H9 (cell line): Measurements from ENCODE around the gene KISS1R. TPM values are rescaled to one million over a fixed set of nuclear protein-coding genes. Genes with fewer than 3 reads are reported as not detected.
"Not testable (repeated sequence)": the region's sequence is repeated elsewhere in the genome, so short reads cannot be mapped to it uniquely, and the experiment has no call there.

ENCODE experiments used
- DNase-seq: peaks from one replicate; pipeline ENCODE4 v3.0.0-alpha.2; 2017
- H2AFZ ChIP-seq: one replicate; pipeline ENCODE4 v1.6.1; 2013; ENCODE audit warnings: mild to moderate bottlenecking, low read length, control low read depth, moderate library complexity
- H2AK5ac ChIP-seq: 2 replicates; pipeline ENCODE4 v1.6.1; 2013; ENCODE audit warnings: low read length, control low read depth, mixed read lengths; ENCODE audit not compliant: insufficient read length
- H2BK120ac ChIP-seq: one replicate; pipeline ENCODE4 v1.6.1; 2013; ENCODE audit warnings: low read depth, mild to moderate bottlenecking, low read length, control low read depth, inconsistent platforms; ENCODE audit not compliant: poor library complexity, severe bottlenecking
- H2BK12ac ChIP-seq: 2 replicates; pipeline ENCODE4 v1.6.1; 2013; ENCODE audit warnings: low read length, control low read depth, mixed read lengths, low read depth; ENCODE audit not compliant: insufficient read length
- H2BK15ac ChIP-seq: 2 replicates; pipeline ENCODE4 v1.6.1; 2013; ENCODE audit warnings: low read depth, low read length, control low read depth
- H2BK20ac ChIP-seq: one replicate; pipeline ENCODE4 v1.6.1; 2013; ENCODE audit warnings: low read depth, mild to moderate bottlenecking, low read length, control low read depth, inconsistent platforms; ENCODE audit not compliant: poor library complexity, severe bottlenecking
- H2BK5ac ChIP-seq: 2 replicates; pipeline ENCODE4 v1.6.1; 2013; ENCODE audit warnings: low read length, control low read depth, mixed read lengths; ENCODE audit not compliant: insufficient read length
- H3K14ac ChIP-seq: 2 replicates; pipeline ENCODE4 v1.6.1; 2013; ENCODE audit warnings: low read length, control low read depth; ENCODE audit not compliant: insufficient read depth
- H3K18ac ChIP-seq: 2 replicates; pipeline ENCODE4 v1.6.1; 2013; ENCODE audit warnings: low read depth, mild to moderate bottlenecking, mixed read lengths, low read length, control low read depth; ENCODE audit not compliant: insufficient read length
- H3K23ac ChIP-seq: 2 replicates; pipeline ENCODE4 v1.6.1; 2013; ENCODE audit warnings: low read length, control low read depth, mixed read lengths, low read depth; ENCODE audit not compliant: insufficient read length
- H3K23me2 ChIP-seq: 2 replicates; pipeline ENCODE4 v1.6.1; 2013; ENCODE audit warnings: low read depth, mild to moderate bottlenecking, mixed read lengths, low read length, control low read depth; ENCODE audit not compliant: insufficient read length, poor library complexity, severe bottlenecking
- H3K27ac ChIP-seq: 2 replicates; pipeline ENCODE4 v1.5.1; 2013; ENCODE audit warnings: low read length, control low read depth, mixed read lengths, low read depth; ENCODE audit not compliant: insufficient read length
- H3K27me3 ChIP-seq: 2 replicates; pipeline ENCODE4 v1.6.1; 2013; ENCODE audit warnings: low read length, control low read depth, inconsistent platforms; ENCODE audit not compliant: insufficient read depth
- H3K4ac ChIP-seq: 2 replicates; pipeline ENCODE4 v1.6.1; 2013; ENCODE audit warnings: low read depth, mild to moderate bottlenecking, control low read depth, inconsistent platforms, low read length, moderate library complexity
- H3K4me1 ChIP-seq: 2 replicates; pipeline ENCODE4 v1.6.1; 2013; ENCODE audit warnings: low read length, control low read depth, inconsistent platforms; ENCODE audit not compliant: insufficient read depth
- H3K4me2 ChIP-seq: 2 replicates; pipeline ENCODE4 v1.6.1; 2013; ENCODE audit warnings: low read length, control low read depth, mixed read lengths; ENCODE audit not compliant: insufficient read length, insufficient read depth
- H3K56ac ChIP-seq: 2 replicates; pipeline ENCODE4 v1.6.1; 2013; ENCODE audit warnings: low read depth, mild to moderate bottlenecking, mixed read lengths, low read length, control low read depth; ENCODE audit not compliant: insufficient read length
- H3K79me1 ChIP-seq: 2 replicates; pipeline ENCODE4 v1.6.1; 2013; ENCODE audit warnings: low read depth, mild to moderate bottlenecking, moderate library complexity, low read length, control low read depth, inconsistent platforms; ENCODE audit not compliant: insufficient read depth, poor library complexity, severe bottlenecking
- H3K79me2 ChIP-seq: 2 replicates; pipeline ENCODE4 v1.6.1; 2013; ENCODE audit warnings: low read length, control low read depth, inconsistent platforms; ENCODE audit not compliant: insufficient read depth
- H3K9ac ChIP-seq: 2 replicates; pipeline ENCODE4 v1.6.1; 2013; ENCODE audit warnings: low read length, control low read depth, mixed read lengths; ENCODE audit not compliant: insufficient read length; ENCODE audit errors: extremely low read depth
- H3K9me3 ChIP-seq: one replicate; pipeline ENCODE4 v1.6.1; 2013; ENCODE audit warnings: low read depth, low read length, inconsistent platforms; ENCODE audit not compliant: control insufficient read depth
- H3T11ph ChIP-seq: one replicate; pipeline ENCODE4 v1.6.1; 2013; ENCODE audit warnings: mild to moderate bottlenecking, low read length, control low read depth, inconsistent platforms
- H4K20me1 ChIP-seq: one replicate; pipeline ENCODE4 v1.6.1; 2013; ENCODE audit not compliant: control insufficient read depth, insufficient read length, insufficient read depth
- H4K5ac ChIP-seq: 2 replicates; pipeline ENCODE4 v1.6.1; 2013; ENCODE audit warnings: low read depth, mild to moderate bottlenecking, mixed read lengths, low read length, control low read depth; ENCODE audit not compliant: insufficient read length
- H4K8ac ChIP-seq: replicated peaks from 2 replicates; pipeline ENCODE4 v1.6.1; 2013; ENCODE audit warnings: low read length, control low read depth, mixed read lengths, low read depth; ENCODE audit not compliant: insufficient read length
- H4K91ac ChIP-seq: 2 replicates; pipeline ENCODE4 v1.6.1; 2013; ENCODE audit warnings: low read depth, mild to moderate bottlenecking, moderate library complexity, mixed read lengths, low read length, control low read depth; ENCODE audit not compliant: insufficient read length
- H3K27ac Mint-ChIP-seq, 3 experiments: 2 replicates in 2 of 3; 3 replicates in 1 of 3; pipeline ENCODE4 v1.8.0; 2020 to 2021; ENCODE audit warnings: mixed read lengths in 3 of 3, mild to moderate bottlenecking in 1 of 3, moderate library complexity in 1 of 3
- H3K27me3 Mint-ChIP-seq: 2 replicates; pipeline ENCODE4 v1.8.0; 2021; ENCODE audit warnings: low read depth, mild to moderate bottlenecking, moderate library complexity, mixed read lengths
- H3K36me3 Mint-ChIP-seq, 3 experiments: 2 replicates in 2 of 3; 3 replicates in 1 of 3; pipeline ENCODE4 v1.8.0; 2020 to 2021; ENCODE audit warnings: low read depth in 3 of 3, mixed read lengths in 3 of 3; ENCODE audit not compliant: insufficient read depth in 1 of 3
- H3K4me1 Mint-ChIP-seq, 2 experiments: 2 replicates each; pipeline ENCODE4 v1.8.0; 2020; ENCODE audit warnings: mixed read lengths in 2 of 2
- H3K4me3 Mint-ChIP-seq, 2 experiments: 2 replicates in 1 of 2; 3 replicates in 1 of 2; pipeline ENCODE4 v1.8.0; 2020 to 2021; ENCODE audit warnings: mild to moderate bottlenecking in 2 of 2, mixed read lengths in 2 of 2, moderate library complexity in 1 of 2
- H3K9me3 Mint-ChIP-seq, 2 experiments: 2 replicates in 1 of 2; 3 replicates in 1 of 2; pipeline ENCODE4 v1.8.0; 2020; ENCODE audit warnings: mild to moderate bottlenecking in 2 of 2, mixed read lengths in 2 of 2, moderate library complexity in 1 of 2
- WGBS: extraction: QIAGEN DNeasy Blood & Tissue Kit; methylation state at CpG from one replicate; pipeline ENCODE4 v1.1.7; 2013; ENCODE audit warnings: missing lambda C conversion rate, low lambda C conversion rate, mixed read lengths; ENCODE audit not compliant: insufficient read length; ENCODE audit errors: extremely low coverage; 5-methylcytosine and 5-hydroxymethylcytosine counted together
- total RNA-seq: library from RNA; stranded (reverse); gene quantifications from 2 replicates; pipeline ENCODE4 v1.2.1, GENCODE V29; 2021
- TF ChIP-seq, protein P1 (sequence below): fragments of 200-600 bp; sonication (generic); conservative IDR thresholded peaks from 3 replicates; pipeline ENCODE4 v1.8.0; 2021; ENCODE audit warnings: antibody characterized with exemption, mild to moderate bottlenecking

The KISS1R gene
- total RNA-seq, 1 experiment from 2014 or later, result 3.3 TPM

DNA sequence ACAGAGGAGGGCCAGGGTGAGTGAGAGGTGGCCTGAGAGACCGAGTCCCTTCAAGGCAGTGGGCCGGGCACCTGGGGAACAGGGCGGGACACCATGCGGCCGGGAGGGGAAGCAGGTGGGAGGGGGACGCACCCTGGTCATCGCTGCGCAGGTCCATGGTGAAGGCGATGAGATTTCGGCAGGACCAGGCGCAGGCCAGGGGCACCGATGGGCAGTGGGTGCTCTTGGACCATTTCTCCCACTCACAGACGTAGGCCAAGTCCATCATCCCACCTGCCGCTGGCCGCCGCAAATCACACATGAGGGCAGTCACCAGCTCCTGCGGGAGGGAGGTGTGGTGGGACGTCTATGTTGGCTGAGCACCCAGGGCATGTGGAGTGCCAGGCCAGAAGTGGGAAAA, 26.3 kb upstream of the KISS1R start:
- WGBS, result no CpG with 5 or more reads among the region's 18 CpGs
- no peak overlapping the region for H2AFZ ChIP-seq
- no peak overlapping the region for H3K18ac ChIP-seq
- no peak overlapping the region for H2BK12ac ChIP-seq
- Mint-ChIP-seq H3K36me3 (peaks cover 0 to 30% (median 22%) of the 10 kb centered on the region in 3 experiments; a peak in 6 of 7 replicates), H3K27me3 (peaks cover 4% of the 10 kb centered on the region; the same call in 1 of the 2 replicates), H3K4me1 (peaks cover 3 to 6% of the 10 kb centered on the region in 2 experiments; a peak in 3 of 4 replicates), H3K4me3 (peak overlapping the region; percentile 50 to 71), H3K27ac (no peak overlapping the region), H3K9me3 (no peaks in the 10 kb centered on the region; a peak in 1 of 5 replicates)
- H3K9ac ChIP-seq, result no peak overlapping the region
- H4K8ac ChIP-seq, result no peak overlapping the region
- H3K79me1 ChIP-seq, result no peaks in the 10 kb centered on the region
- peaks cover 2% of the 10 kb centered on the region for H4K20me1 ChIP-seq
- no peak overlapping the region for H3K4me2 ChIP-seq
- H2AK5ac ChIP-seq, result no peak overlapping the region
- no peak overlapping the region for H3K27ac ChIP-seq
- H3K79me2 ChIP-seq, result no peaks in the 10 kb centered on the region; the same call in 1 of the 2 replicates
- H3K14ac ChIP-seq, result no peak overlapping the region
- no peaks in the 10 kb centered on the region for H3K27me3 ChIP-seq
- no peak overlapping the region for H4K91ac ChIP-seq
- H3K23ac ChIP-seq, result no peak overlapping the region
- TF ChIP-seq, protein P1, sequence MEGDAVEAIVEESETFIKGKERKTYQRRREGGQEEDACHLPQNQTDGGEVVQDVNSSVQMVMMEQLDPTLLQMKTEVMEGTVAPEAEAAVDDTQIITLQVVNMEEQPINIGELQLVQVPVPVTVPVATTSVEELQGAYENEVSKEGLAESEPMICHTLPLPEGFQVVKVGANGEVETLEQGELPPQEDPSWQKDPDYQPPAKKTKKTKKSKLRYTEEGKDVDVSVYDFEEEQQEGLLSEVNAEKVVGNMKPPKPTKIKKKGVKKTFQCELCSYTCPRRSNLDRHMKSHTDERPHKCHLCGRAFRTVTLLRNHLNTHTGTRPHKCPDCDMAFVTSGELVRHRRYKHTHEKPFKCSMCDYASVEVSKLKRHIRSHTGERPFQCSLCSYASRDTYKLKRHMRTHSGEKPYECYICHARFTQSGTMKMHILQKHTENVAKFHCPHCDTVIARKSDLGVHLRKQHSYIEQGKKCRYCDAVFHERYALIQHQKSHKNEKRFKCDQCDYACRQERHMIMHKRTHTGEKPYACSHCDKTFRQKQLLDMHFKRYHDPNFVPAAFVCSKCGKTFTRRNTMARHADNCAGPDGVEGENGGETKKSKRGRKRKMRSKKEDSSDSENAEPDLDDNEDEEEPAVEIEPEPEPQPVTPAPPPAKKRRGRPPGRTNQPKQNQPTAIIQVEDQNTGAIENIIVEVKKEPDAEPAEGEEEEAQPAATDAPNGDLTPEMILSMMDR, result no peak
- no peak for DNase-seq
- no peak overlapping the region for H2BK20ac ChIP-seq
- no peaks in the 10 kb centered on the region for H3K4me1 ChIP-seq
- no peak overlapping the region for H2BK15ac ChIP-seq
- no peaks in the 10 kb centered on the region for H3K9me3 ChIP-seq
- no peak overlapping the region for H3K56ac ChIP-seq
- H2BK5ac ChIP-seq, result no peak overlapping the region
- H2BK120ac ChIP-seq, result no peak overlapping the region
- no peak overlapping the region for H3T11ph ChIP-seq
- no peak overlapping the region for H3K4ac ChIP-seq
- no peak overlapping the region for H4K5ac ChIP-seq
- peaks cover 4% of the 10 kb centered on the region for H3K23me2 ChIP-seq

DNA sequence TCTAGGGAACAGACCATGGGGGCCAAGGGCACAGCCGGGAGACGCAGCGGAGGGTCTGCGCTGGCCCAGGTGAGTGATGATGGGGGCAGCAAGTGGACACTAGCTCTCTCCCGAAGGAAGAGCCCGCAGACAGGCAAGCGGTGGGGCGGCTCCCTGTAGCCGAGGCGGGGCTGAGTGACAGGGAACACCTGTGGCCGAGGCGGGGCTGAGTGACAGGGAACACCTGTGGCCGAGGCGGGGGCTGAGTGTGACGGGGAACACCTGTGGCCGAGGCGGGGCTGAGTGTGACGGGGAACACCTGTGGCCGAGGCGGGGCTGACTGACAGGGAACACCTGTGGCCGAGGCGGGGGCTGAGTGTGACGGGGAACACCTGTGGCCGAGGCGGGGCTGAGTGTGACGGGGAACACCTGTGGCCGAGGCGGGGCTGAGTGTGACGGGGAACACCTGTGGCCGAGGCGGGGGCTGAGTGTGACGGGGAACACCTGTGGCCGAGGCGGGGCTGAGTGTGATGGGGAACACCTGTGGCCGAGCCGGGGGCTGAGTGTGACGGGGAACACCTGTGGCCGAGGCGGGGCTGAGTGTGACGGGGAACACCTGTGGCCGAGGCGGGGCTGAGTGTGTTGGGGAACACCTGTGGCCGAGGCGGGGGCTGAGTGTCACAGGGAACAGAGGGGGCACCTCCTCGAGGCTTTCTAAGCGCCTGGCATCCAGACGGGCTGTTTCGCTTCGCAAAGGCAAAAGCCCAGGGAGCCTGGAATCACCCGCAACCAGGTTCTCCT, 25.5 kb upstream of the KISS1R start:
- DNase-seq, H3K4me1 ChIP-seq, H2AFZ ChIP-seq, H3T11ph ChIP-seq, H3K27ac ChIP-seq, H4K5ac ChIP-seq, H3K27me3 Mint-ChIP-seq, H3K4ac ChIP-seq, H3K9me3 ChIP-seq, H3K23ac ChIP-seq, H3K9ac ChIP-seq, H3K14ac ChIP-seq, H3K18ac ChIP-seq, H2AK5ac ChIP-seq, H3K4me1 Mint-ChIP-seq, H4K91ac ChIP-seq, H3K27me3 ChIP-seq, H2BK12ac ChIP-seq, H2BK15ac ChIP-seq, H3K23me2 ChIP-seq, H2BK20ac ChIP-seq, H2BK120ac ChIP-seq, H2BK5ac ChIP-seq, H3K9me3 Mint-ChIP-seq, H3K56ac ChIP-seq, H4K8ac ChIP-seq, H3K79me1 ChIP-seq, H3K27ac Mint-ChIP-seq, H3K79me2 ChIP-seq, H4K20me1 ChIP-seq: not testable (repeated sequence)
- H3K4me3 Mint-ChIP-seq, result peak overlapping the region; percentile 76 to 90
- peak overlapping the region; percentile 56 for H3K4me2 ChIP-seq
- no CpG with 5 or more reads among the region's 50 CpGs for WGBS
- H3K36me3 Mint-ChIP-seq, result peaks cover 0 to 34% (median 26%) of the 10 kb centered on the region in 3 experiments; a peak in 6 of 7 replicates
